Activated naive CD4-positive, alpha-beta T cell treated with anti-CD3 and anti-CD28 coated beads, Interleukin-2, amount 50 U/mL, for 72 hours (primary cell): ENCODE measurements around the gene NTMT1. TPM values are rescaled to one million over a fixed set of nuclear protein-coding genes. Genes with fewer than 3 reads are reported as not detected.

ENCODE experiments used
- ATAC-seq, 2 donors: fragments of 150-1000 bp; cut with Tn5 transposase; 2 replicates each; pipeline ENCODE4 v1.10.0; 2021; ENCODE audit warnings: mild to moderate bottlenecking in 2 of 2, moderate library complexity in 2 of 2
- DNase-seq, 2 donors: peaks; one replicate each; pipeline ENCODE4 v3.0.0; 2021 to 2022; ENCODE audit warnings: low spot score in 2 of 2
- H3K27ac Mint-ChIP-seq, 2 donors: one replicate each; pipeline ENCODE4 v1.8.0; 2022; ENCODE audit warnings: mild to moderate bottlenecking in 2 of 2, mixed read lengths in 2 of 2
- H3K36me3 Mint-ChIP-seq, 2 donors: one replicate each; pipeline ENCODE4 v1.8.0; 2022; ENCODE audit warnings: mixed read lengths in 2 of 2
- H3K9me3 Mint-ChIP-seq, 2 donors: one replicate each; pipeline ENCODE4 v1.8.0; 2022; ENCODE audit warnings: mixed read lengths in 2 of 2
- total RNA-seq, 2 donors: library from RNA; stranded (reverse); gene quantifications; one replicate each; pipeline ENCODE4 v1.2.3, GENCODE V29; 2022

The NTMT1 gene
- total RNA-seq, 2 donors from 2014 or later, result 47.5 to 56.4 TPM

- ATAC-seq (peak; percentile 32 to 36), DNase-seq (no peak)
- H3K36me3 Mint-ChIP-seq, result no peaks in the 10 kb centered on the region
- H3K9me3 Mint-ChIP-seq, result no peaks in the 10 kb centered on the region
- H3K27ac Mint-ChIP-seq, result peak overlapping the region; percentile 64 to 89
Measured at GRCh38 chr9:129609486-129610212, 16.3 kb upstream of the NTMT1 start.

DNA sequence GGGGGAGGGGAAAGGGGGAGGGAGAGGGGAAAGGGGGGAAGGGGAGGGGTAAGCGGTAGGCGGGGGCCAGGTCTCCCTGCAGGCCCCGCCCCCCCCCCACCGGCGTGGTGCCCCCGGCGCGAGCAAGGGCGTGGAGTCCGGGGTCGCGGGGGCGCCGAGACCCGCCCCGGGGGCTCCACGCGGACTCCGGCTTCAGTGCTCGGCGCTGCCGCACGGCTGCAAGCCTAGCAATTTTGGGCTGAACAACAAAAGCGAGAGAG is 15.8 kb upstream of the NTMT1 start:
- ATAC-seq, result no peak
- DNase-seq, result no peak
- H3K27ac Mint-ChIP-seq, result peak overlapping the region in 1 of 2 donors; percentile 64
- no peaks in the 10 kb centered on the region for H3K9me3 Mint-ChIP-seq
- H3K36me3 Mint-ChIP-seq, result no peaks in the 10 kb centered on the region

GRCh38 chr9:129610473-129611306 is 15.3 kb upstream of the NTMT1 start:
- peak overlapping the region in 1 of 2 donors; percentile 74 for H3K27ac Mint-ChIP-seq
- ATAC-seq, result peak; percentile 71 to 76
- peak; percentile 79 to 81 for DNase-seq
- no peaks in the 10 kb centered on the region for H3K36me3 Mint-ChIP-seq
- no peaks in the 10 kb centered on the region for H3K9me3 Mint-ChIP-seq

DNA sequence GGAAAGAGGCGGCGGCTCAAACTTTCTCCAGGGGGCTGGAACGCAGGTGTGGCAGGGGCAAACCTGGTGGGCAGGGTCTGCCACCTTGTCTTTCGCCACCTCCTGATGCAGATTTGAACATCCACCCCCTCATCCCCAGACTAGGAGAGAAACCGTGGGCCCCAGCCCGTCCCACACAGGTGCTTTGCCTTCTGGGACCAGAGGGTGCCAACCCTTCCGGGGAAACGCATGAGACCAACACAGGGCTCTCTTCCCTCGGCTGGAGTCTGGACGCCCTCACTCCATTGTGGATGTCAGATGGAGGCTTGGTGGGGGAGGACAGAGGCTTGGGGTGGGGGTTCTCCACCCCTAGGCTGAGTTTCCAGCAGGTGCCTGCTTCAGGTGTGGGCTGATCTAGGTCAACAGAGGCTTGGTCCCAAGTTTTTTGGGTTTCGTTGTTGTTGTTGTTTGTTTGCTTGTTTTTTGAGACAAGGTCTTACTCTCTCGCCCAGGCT is 14.6 kb upstream of the NTMT1 start:
- Mint-ChIP-seq H3K27ac (peak overlapping the region in 1 of 2 donors; percentile 74), H3K9me3 (no peaks in the 10 kb centered on the region), H3K36me3 (no peaks in the 10 kb centered on the region)
- DNase-seq (no peak), ATAC-seq (peak in 1 of 2 donors; percentile 9)

DNA sequence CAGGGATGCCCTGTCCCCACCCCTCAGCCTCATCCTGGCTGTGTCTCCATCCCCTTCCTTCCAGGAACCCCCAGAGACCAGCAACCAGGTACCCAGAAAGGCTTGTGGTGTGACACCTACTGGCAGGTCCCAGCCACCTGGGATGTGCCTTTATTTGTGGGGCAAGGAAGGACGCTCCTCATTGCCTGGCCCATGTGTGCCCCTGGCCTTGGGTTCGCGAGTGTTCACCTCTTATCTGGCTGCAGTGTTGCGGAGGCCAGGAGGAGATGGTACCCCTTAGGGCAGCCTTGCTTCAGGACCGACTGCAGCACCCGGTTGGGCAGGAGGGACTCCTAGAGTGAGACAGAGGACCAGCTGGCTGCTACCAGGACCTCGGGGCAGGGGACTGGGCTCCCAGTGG is 13.8 kb upstream of the NTMT1 start:
- no peaks in the 10 kb centered on the region for H3K9me3 Mint-ChIP-seq
- no peak overlapping the region for H3K27ac Mint-ChIP-seq
- DNase-seq (no peak), ATAC-seq (no peak)
- H3K36me3 Mint-ChIP-seq, result no peaks in the 10 kb centered on the region

- no peaks in the 10 kb centered on the region for H3K36me3 Mint-ChIP-seq
- DNase-seq (no peak), ATAC-seq (no peak)
- no peak overlapping the region for H3K27ac Mint-ChIP-seq
- H3K9me3 Mint-ChIP-seq, result no peaks in the 10 kb centered on the region
Measured at GRCh38 chr9:129612815-129613519, 13.0 kb upstream of the NTMT1 start.

DNA sequence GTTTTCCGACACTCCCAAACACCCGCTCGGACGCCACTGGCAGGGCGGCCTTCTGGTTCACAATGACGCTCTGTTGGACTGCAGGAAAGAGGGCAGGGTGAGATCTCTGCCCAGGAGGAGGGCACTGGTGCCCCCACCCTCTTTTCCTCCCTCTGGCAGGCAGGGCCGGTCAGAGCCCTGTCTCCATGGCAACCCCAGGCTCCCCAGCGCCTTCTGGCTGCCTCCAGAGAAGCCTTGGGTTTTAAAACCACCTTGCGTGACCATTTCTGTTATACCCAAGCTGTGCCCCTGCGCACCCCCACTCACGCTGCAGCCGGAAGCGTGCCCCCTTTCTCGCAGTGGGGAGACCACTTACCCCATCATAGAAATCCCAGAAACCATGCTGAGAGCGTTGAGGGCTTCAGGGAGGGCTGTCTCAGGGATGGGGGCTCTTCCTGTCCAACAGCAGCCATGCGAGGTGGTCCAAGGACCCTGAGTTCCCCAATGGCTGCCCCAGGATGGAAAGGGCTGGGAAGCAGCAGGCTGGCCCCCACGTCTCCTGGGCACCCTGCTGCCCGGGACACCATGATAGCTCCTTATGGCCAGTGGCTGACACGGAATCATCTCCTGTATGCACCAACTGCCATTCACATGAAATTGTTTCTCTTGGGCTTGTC is 12.3 kb upstream of the NTMT1 start:
- no peak for DNase-seq
- Mint-ChIP-seq H3K36me3 (no peaks in the 10 kb centered on the region), H3K27ac (no peak overlapping the region), H3K9me3 (no peaks in the 10 kb centered on the region)
- no peak for ATAC-seq

GRCh38 chr9:129614932-129615331 is 11.0 kb upstream of the NTMT1 start:
- no peaks in the 10 kb centered on the region for H3K9me3 Mint-ChIP-seq
- ATAC-seq (no peak), DNase-seq (no peak)
- H3K27ac Mint-ChIP-seq, result no peak overlapping the region
- no peaks in the 10 kb centered on the region for H3K36me3 Mint-ChIP-seq

DNA sequence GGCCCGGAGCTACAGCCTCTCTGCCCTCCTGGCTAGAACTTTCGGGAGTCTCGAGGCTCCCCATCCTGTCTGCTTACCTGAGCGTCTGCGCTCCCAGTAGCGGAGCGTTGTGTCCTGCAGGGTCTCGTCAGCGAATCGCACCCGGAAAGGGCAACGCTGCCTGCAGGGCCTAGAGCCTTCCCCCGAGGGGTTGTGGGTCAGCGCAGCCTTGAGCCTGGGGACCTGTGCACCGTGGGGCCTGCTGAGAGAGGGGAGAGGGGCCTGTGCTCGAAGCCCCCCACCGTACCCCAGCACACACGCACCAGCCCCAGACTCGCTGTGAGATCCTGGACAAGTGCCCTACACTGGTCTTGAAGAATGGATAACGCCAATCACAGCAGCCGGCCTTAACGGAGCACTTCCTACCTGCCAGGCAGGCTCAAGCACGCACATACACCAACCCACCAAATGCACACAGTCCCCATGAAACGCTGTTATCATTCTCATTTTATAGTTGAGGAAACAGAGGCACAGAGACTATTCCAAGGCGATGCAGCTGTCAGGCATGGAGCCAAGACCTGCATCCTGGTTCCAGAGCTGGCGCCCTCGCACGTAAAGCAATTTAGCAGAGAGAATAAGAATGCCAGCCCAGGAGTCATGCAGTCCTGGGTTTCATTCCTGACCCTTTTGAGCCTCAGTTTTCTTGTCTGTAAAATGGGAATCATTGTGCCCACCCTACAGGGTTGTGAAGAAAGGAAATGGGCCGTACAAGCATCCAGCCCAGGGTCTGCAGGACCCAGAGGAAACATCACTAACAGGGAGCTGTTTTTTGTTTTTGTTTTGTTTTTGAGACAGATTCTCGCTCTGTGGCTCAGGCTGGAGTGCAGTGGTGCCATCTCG is 10.3 kb upstream of the NTMT1 start:
- H3K9me3 Mint-ChIP-seq, result no peaks in the 10 kb centered on the region
- no peak overlapping the region for H3K27ac Mint-ChIP-seq
- no peaks in the 10 kb centered on the region for H3K36me3 Mint-ChIP-seq
- ATAC-seq (no peak), DNase-seq (no peak)

DNA sequence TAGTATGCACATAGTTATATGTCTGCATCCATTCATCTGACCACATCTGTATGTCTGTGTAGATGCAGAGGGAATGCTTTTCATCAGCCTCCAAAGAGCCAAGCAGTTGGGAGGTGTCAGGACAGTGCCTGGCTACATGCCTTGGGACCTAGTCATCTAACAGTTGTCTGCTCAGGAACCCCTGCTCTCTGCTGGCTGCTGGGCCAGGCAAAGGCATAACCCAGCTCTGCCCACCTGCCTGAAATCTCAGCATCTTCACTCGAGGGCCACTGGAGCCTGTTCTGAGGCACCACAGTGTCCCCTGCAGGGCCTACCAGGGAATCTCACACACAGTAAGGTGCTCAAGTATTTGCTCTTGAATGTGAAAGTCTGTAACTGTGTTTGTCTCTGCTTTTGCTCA is 8.8 kb upstream of the NTMT1 start:
- Mint-ChIP-seq H3K27ac (no peak overlapping the region), H3K36me3 (no peaks in the 10 kb centered on the region), H3K9me3 (no peaks in the 10 kb centered on the region)
- DNase-seq, result no peak
- ATAC-seq, result peak; percentile 43 to 70

- H3K36me3 Mint-ChIP-seq, result no peaks in the 10 kb centered on the region
- H3K27ac Mint-ChIP-seq, result no peak overlapping the region
- DNase-seq (no peak), ATAC-seq (no peak)
- no peaks in the 10 kb centered on the region for H3K9me3 Mint-ChIP-seq
Measured at GRCh38 chr9:129619787-129620668, 5.9 kb upstream of the NTMT1 start.

DNA sequence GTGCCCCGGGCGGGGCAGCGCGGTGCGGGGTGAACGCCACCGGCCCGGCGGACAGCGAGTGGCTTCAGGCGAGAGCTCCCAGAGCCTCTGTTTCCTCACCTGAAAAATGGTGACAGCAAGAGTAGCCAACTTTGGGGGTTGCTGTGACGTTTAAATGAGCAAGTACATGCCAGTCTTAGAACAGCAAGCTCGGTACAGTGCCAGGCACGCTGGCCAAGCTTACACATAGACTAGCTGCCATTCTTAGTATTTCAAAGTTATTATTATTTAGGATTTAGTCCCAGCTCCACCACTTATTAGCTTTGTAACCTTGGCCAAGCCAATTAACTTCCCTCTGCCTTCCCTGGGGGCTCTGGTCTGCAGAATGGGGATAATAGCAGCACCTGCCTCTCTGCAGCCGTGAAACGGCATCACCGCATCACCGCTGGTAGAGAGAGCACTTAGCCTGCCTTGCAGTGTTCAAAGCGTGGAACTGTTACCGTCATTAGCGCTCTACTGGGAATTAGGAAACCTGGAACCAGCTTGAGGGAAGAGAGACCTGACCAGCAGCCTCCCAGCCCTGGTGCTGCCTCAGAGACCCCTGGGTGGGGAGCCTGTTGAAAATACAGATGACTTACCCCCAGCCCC is 5.2 kb upstream of the NTMT1 start, which contains the start of gene C9orf50:
Gene C9orf50 (minus strand): TSS at position 433 of the 627 bp plus-strand sequence. CDS start 527 bp downstream, outside the sequence.
- Mint-ChIP-seq H3K27ac (no peak within 1 kb of the TSS), H3K9me3 (no peaks in the 10 kb centered on the region), H3K36me3 (no peaks in the 10 kb centered on the region)
- ATAC-seq (no peak), DNase-seq (no peak)

GRCh38 chr9:129623331-129623730 is 2.6 kb upstream of the NTMT1 start:
- DNase-seq, result no peak
- H3K27ac Mint-ChIP-seq, result no peak overlapping the region
- H3K36me3 Mint-ChIP-seq, result peaks cover 7 to 18% of the 10 kb centered on the region in 2 donors
- ATAC-seq, result no peak
- no peaks in the 10 kb centered on the region for H3K9me3 Mint-ChIP-seq

- DNase-seq (peak in 1 of 2 donors; percentile 83), ATAC-seq (peak in 1 of 2 donors; percentile 34)
- H3K9me3 Mint-ChIP-seq, result no peaks in the 10 kb centered on the region
- H3K27ac Mint-ChIP-seq, result peak overlapping the region in 1 of 2 donors; percentile 45
- H3K36me3 Mint-ChIP-seq, result peaks cover 7 to 18% of the 10 kb centered on the region in 2 donors
Measured at GRCh38 chr9:129624168-129624759, 1.7 kb upstream of the NTMT1 start.
